GM21367 (cell line): ENCODE measurements around the gene NECAB2.

Experiments used
- ATAC-seq: cut with Tn5 transposase; IDR thresholded peaks from one replicate; pipeline ENCODE4 v1.9.1; 2021; ENCODE audit not compliant: unreplicated experiment

NECAB2 gene

DNA sequence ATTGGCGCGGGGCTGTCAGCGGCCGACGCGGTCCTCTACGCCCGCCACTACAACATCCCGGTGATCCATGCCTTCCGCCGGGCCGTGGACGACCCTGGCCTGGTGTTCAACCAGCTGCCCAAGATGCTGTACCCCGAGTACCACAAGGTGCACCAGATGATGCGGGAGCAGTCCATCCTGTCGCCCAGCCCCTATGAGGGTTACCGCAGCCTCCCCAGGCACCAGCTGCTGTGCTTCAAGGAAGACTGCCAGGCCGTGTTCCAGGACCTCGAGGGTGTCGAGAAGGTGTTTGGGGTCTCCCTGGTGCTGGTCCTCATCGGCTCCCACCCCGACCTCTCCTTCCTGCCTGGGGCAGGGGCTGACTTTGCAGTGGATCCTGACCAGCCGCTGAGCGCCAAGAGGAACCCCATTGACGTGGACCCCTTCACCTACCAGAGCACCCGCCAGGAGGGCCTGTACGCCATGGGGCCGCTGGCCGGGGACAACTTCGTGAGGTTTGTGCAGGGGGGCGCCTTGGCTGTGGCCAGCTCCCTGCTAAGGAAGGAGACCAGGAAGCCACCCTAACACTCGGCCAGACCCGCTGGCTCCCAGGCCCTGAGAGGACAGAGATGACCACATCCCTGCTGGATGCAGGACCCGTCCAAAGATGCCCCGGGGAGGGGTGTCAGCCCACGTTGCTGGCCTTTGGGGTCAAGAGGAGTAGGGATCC is 2.4 kb upstream of the NECAB2 start:
- no peak for ATAC-seq

DNA sequence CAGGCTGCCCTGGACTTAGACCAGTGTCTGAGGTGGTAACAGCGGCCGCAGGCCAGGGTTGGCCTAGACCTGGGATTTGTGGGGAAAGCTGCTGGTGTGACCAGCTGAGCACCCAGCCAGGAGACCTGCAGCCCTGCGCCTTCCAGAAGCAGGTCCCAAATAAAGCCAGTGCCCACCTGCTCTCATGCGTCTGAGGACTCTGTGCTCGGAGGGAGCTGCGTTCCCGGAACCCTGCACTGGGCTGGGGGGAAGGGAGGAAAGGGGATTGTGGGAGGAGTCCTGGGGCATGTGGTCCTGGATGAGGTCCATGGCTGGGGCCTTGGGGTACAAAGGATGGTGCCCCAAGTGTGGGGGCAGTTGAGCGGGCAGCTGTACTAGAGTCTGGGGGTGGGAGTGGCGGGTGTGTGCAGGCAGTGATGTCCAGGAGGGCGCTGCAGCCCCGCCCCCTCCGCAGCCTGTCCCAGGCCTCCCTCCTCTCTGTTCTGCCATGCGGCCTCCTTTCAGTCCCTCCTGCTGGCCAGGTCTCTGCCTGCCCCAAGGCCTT is 1.8 kb upstream of the NECAB2 start:
- no peak for ATAC-seq

DNA sequence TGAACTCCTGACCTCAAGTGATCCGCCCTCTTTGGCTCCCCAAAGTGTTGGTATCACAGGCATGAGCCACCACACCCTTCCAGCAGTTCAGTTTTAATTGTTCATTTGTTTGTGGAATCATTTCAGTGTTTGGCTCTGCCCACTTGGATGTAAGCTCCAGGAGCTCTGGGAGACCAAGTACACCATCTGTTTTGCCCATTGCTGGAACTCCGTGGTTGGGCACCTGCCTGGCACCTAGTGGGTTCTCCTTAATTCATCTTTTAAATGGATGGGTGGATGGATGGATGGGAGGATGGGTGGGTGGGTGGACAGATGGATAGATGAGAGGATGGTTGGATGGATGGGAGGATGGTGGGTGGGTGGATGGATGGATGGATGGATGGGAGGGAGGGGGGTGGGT is 953 bp upstream of the NECAB2 start:
- ATAC-seq, result no peak

DNA sequence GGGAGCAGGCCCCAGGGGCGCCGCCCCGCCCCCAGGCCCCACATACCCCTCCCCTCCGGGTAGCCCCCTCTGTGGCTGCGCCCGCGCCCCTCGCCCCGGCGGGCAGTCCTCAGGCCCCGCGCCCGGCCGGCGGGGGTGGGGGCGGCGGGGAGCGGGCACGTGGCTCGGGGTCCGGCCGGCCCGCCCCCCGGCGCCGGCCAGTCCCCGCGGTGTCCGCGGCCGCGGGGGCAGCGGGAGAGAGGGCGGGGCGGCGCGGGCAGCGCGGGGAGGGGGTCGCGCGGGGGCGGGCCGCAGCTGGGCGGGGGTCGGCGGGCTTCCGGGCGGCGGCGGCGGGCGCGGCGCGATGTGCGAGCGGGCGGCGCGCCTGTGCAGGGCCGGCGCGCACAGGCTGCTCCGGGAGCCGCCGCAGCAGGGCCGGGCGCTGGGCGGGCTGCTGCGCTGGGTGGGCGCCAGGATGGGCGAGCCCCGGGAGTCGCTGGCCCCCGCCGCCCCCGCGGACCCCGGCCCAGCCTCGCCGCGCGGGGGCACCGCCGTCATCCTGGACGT is 335 bp downstream of the NECAB2 start:
- no peak for ATAC-seq

DNA sequence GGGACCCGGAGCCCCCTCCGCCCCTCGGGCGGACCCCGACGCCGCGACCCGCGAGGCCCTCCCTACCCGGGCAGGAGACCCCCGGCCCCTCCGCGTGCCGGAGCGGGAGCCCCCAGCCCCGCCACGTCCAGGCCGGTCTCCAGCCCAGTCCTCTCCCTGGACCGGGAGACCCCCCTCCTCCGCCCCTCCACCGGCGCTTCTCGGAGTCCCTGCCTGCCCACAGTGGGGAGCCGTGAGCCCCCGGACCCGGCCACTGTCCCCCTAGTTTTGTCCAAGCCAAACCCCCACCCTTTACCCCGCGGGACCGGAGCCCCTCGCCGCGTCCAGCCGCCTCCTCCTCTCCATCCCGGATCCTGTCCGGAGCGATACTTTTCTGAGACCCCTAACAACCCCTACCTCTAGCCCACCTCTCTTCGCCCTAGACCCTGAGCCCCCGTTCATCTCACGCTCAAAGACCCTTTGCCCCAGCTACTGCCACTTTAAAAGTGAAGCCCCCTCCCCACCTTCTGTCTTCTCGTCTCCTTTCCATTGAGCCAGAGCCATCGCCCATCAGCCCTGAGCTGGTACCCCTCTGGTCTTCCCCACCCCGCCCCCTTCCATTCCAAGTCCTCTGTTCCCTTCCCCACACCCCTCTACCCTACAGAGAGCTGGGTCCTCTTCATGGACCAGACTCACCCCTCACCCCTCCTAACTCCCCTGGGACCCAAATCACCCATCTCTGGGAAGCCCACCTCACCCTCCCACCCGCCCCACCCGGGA is 1.0 kb downstream of the NECAB2 start:
- ATAC-seq, result no peak

DNA sequence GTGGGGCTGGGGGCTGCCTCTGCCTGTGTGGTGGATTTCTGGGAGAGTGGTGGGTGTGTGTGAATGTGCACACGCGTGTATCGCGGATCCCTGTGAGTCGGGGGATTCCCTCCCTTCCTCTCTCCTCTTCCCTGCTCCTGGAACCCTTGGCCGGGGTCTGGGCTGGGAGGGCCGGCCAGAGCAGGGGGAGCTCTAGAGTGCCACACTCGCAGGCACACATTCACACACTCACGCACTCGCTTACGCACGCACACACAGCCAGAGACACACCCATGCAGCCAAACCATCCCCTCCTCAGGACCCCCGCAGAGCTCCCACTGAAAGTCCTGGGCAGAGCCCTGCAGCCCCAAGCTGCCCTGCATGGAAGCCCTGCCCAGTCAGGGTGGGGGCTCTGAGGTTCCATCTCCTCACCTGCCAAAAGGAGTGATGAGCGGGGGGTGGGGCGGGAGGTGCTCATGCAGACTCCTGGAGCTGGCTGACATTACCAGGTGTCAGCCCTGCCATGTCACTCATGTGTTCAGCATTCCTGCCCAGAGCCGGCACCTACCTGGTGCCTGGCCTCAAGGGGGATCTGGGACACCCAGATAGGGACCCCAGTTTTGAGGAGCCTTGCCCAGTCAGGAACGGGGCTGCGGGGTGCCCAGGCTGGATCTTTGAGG is 1.9 kb downstream of the NECAB2 start:
- no peak for ATAC-seq

DNA sequence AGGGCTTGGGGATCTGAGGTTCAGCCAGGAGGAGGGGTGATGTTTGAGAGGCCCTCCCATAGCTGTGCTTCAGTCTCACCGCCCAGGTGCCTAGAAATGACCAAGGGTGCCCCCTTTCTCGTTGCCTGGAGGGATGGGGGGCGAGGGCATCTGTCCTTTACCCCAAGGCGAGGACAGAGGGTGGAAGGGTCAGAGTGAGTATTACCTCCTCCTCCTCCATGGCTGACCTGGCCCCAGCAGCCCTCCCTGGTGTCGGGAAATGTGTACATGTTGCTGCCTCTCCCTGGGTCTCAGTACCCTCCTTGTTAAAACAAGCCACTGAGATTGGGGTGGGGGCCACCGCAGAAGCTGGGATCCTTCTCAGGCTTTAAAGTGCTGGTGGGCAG is 2.4 kb downstream of the NECAB2 start:
- ATAC-seq, result no peak

DNA sequence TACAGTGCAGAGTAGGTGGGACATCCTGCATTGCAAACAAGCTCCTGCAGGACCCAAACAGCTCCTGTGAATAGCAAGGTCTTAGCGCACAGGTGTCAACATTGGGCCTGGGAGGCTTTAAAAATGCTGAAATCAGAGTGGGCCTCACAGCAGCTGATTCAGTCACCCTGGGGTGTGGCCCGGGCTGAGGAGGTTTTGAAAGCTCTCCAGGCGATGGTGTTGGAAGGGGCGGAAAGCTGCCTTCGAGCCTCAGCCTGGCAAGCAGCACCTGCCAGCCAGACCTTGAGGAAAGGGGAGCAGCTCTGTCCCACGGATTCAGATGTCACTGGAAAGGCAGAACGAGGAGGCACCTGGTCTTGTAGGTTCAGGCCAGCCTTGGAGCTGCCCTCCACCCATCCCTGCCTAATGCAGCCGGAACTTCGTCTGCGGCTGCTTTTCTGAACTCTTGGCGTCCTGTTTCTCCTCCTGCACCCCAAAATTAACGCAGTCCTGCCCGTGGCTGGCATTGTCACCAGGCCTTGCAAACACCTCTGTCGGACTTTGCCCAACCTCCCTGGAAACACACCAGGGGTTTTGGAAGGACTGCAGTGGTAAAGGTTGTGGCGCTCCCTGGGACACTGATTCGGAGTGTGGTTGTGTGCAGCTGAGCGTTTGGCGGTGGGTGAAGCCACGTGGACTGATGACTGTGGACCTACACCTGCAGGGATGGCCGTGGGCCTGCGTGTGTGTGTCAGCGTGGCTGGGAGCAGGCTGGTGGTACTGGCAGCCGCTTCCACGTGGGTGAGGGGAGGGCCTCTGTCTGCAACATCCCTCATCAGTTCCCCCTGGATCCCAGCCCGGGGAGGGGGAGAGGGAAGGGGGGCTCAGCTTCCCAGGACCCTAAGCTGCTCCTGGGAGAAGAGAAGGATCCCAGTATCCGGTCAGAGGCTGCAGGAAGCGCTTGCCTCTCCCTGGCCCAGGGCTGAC is 3.4 kb downstream of the NECAB2 start:
- ATAC-seq, result no peak

DNA sequence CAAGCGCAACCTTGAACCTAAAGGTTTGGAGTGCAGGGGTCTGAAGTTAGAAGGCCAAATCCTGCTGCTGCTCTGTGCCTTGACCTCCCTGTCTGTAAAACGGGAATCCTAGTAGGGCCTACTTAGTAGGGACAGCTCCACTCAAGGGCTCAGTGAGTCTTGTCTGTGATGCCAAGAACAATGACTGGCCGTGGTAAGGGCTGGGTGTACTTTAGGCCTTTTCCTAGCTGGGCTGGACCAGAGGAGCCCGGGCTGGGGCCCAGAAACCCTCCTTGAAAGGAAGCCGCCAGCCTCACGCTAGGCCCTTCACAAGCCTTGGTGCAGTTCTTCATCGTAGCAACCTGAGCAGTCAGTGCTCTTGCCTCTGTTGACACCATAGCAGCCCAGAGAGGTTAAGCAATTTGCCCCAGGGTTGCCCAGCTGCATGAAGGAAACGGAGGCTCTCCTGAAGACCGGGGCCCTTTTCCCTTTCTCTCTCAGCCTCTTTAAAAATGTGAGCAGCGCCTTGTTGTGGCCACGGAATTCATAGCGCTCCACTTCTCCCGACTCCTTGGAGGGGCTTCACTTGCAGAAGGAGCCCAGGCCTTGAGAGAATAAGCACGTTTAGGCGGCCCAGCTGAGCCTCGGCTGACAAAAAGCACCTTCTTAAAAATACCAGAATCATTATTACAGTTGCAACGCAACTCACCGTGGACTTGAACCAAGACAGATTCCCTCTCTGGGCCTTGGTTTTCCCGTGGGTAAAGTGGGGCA is 4.4 kb downstream of the NECAB2 start:
- ATAC-seq, result no peak

DNA sequence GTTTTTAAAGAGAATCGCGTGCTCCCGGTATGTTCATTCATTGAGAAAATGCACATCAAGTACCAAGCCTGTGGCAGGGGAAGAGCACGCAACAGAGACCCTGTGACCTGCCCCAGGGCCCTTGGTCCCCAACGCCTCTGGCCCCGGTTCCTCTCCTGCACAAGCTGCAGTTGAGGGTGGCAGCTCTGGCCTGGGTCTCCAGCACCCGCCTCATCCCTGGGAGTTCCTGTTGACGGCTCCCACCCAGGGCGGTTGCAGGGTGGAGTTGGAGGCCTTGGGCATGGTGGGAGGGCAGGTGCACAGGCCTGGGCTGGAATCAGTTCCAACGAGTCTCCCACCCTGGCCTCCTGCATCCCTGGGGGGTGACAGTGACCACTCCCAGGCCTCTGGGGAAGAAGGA is 5.0 kb downstream of the NECAB2 start:
- no peak for ATAC-seq

DNA sequence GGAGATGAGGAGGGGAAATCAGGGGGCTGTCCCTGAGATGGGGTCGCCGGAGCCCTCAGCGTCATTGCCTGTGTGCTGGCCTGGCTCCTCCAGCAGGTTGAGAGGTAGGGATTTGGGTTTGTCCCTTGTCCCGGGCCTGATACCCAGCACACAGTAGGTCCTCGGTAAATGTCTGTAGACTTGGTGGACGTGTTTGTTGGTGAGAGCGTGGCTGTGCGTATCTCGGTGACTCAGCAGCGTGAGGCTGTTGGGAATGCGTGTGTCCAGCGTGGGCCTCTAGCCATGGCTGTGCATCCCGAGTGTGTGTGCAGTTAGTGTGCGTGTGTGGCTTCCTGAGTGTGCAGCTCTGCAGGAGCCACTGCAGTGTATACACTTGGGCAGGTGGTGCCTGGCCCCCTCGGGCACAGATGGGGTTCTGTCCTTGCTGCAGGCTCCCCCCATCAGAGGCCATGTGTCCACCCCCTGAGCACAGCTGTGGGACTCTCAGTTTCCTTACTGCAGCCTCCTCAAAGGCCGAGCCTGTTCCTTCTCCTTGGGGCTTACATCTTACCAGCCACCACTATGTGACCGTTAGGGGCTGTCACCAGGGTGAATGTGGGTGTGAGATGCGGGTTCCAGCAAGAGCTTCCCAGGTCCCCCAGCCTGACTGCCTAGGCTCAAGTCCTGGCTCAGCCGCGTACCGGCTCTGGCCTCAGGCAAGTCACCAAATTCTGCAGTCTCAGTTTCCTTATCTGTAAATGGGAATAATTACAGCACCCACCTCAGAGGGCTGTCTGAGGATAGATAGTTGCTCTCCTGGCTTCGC is 5.7 kb downstream of the NECAB2 start:
- no peak for ATAC-seq

DNA sequence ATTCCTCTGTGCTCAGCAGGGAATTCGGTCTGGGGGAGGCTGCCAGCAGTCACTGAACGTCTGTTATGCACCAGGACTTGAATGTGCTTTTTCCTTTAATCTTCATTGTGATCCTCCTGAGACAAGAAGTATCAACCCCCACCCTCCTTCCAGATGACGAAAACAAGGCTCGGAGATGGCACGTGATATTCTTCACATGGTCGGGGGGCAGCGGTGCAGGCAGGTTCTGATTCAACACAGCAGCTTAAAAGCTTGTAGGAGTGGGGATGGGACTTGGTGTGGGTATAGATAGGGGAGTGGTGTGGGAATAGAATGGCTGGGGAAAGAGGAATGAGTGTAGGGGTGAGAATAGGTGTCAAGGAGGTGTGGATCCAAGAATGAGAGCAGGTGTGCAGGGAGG is 6.4 kb downstream of the NECAB2 start:
- no peak for ATAC-seq

DNA sequence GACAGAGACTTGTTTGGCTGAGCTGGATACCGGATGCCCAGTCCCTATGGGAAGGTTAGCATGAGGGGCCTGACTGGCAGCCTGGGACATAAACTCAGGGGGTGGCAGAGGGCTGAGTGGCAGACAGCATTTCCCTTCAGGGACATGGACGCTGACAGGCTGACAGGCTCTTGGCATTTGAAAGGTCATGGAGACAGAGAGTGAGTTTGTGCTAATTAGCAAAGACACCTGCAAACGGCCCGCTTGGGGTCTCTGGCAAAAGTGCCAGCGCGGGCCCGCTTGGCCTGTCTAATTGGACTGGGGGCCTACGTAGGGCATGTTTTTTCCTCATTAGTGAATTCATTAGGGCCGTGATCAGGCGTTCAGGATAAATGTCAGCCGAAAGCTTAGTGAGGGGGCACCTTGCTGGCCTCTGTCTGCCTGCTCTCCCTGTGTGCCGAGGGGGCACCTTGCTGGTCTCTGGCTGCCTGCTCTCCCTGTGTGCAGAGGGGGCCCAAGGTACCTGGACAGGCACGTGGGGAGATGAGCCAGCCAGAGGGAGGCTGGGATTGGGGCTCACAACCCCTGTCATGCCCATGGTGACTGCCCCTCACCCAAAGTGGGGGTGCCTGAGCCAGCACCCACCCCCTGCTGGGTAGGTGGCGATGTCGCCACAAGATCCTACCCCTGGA is 7.7 kb downstream of the NECAB2 start:
- ATAC-seq, result no peak

DNA sequence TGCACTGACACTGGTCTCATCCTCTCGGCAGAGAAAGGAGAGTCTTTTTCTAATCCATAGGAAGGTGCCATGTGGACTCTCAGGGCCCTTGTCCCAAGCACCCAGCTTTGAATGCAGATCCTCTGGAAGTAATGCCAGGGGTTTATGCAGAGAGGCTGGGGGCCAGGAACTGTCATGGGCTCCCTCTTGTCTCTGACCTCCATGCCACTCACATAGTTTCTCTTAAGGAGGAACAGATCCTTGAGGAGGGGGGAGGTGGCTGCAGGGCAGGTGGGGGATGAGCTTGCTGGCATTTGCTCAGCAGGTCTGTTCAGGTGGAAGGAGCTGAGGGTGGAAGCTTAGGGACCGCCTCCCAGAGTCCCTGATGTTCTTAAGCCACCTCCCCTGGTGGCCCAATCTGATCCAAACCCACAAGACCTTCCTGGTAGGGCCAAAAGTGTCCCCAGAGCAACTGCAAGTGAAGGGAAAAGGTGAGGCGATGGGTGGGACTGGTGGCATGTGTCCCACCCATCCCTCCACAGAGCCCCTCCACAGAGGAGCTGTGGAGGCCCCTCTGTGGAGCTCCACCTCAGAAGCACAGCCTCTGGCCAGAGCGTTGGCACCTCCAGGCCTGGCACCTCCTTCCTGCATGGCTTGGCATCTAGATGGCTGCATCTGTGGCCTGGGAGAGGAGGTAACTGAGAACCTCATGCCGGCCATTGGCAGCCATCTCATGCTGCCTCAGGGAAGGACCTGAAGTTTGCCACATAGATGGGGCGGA is 9.2 kb downstream of the NECAB2 start:
- no peak for ATAC-seq

DNA sequence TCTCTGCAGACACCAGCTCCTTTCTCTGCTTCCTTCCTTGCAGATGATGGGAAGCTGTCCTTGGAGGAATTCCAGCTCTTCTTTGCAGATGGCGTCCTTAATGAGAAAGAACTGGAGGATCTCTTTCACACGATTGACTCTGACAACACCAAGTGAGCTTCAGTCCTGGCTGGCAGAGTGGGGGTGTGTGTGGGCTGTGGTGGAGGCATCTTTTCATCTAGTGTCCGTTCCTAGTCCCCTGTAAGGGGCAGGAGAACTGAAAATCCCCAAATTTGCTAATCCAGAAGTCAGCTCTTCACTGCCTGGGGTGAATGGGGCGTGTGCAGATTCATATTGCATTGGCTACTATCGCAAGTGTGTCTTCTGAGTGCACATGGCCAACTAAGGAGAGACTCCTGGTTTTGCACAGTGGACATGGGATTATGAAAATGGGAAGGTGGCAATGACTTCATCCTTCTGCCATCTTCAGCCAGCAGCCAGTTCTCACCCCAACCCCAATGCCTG is 10.4 kb downstream of the NECAB2 start:
- no peak for ATAC-seq

DNA sequence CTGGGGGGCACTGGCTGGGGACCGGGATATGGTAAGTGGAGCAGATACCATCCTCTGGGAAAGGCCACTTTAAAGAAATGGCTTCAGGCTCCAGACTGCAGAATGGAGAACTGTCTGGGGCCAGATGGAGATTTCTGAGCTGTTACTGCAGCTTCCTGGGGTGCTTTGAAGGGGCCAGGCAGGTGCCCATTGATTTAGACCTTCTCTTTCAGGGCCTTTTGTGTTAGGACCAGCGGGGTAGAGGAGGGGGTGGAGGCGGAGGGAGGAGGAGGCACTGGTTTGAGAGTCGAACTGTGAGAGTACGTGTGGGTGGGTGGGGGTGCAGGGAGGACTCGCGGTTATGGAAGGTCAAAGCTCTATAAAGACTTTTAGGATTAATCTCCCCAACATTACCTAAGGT is 11.4 kb downstream of the NECAB2 start:
- ATAC-seq, result no peak

DNA sequence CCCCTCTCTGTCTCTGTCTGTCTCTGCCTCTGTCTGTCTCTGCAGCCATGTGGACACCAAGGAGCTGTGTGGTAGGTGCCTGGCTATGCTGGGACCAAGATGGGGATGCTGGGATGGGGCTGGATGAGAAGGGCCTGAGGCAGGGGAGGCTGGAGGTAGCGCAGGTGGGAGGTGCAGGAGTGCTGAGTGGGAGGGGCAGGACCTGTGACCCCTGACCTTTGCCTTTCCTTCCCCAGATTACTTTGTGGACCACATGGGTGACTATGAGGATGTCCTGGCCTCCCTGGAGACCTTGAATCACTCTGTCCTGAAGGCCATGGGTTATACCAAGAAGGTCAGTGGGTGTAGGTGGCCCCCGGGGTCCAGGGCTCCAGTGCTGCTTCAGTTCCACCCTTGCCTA is 12.8 kb downstream of the NECAB2 start:
- no peak for ATAC-seq

DNA sequence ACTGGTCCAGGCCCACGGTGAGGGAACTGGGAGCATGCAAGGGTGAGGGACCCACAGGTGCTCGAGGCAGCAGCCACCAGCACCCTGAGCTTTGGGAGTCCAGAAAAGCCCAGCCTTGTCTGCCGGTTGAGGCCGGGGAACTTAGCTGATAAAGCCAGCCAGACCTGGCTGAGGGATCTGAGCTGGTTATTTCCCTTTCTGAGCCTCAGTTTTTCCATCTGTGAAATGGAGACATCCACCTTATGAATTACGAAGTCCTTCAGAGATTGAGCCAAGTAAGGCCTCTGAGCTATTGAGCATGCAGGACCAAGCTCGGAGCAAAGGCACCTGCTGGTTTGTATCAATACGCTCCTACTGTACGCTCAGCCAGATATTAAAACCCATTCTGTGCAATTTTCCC is 13.8 kb downstream of the NECAB2 start:
- no peak for ATAC-seq
